Activated naive CD8-positive, alpha-beta T cell treated with anti-CD3 and anti-CD28 coated beads, Interleukin-2, amount 50 U/mL, for 24 hours (primary cell): ENCODE measurements around the gene GFI1B.
A peak's percentile ranks its signal among the peaks of the same experiment; 100 is the strongest.

Experiments used
- ATAC-seq: fragments of 150-1000 bp; cut with Tn5 transposase; one replicate; pipeline ENCODE4 v1.10.0; 2021
- DNase-seq: peaks from one replicate; pipeline ENCODE4 v3.0.0; 2021
- H3K27ac Mint-ChIP-seq: one replicate; pipeline ENCODE4 v1.8.0; 2021; ENCODE audit warnings: mild to moderate bottlenecking, mixed read lengths
- H3K27me3 Mint-ChIP-seq: one replicate; pipeline ENCODE4 v1.8.0; 2021; ENCODE audit warnings: mixed read lengths
- H3K36me3 Mint-ChIP-seq: one replicate; pipeline ENCODE4 v1.8.0; 2021; ENCODE audit warnings: low read depth, mixed read lengths
- H3K4me1 Mint-ChIP-seq: one replicate; pipeline ENCODE4 v1.8.0; 2021; ENCODE audit warnings: mixed read lengths
- H3K4me3 Mint-ChIP-seq: one replicate; pipeline ENCODE4 v1.8.0; 2021; ENCODE audit warnings: mild to moderate bottlenecking, moderate library complexity, mixed read lengths
- H3K9me3 Mint-ChIP-seq: one replicate; pipeline ENCODE4 v1.8.0; 2021; ENCODE audit warnings: mixed read lengths

GFI1B gene

DNA sequence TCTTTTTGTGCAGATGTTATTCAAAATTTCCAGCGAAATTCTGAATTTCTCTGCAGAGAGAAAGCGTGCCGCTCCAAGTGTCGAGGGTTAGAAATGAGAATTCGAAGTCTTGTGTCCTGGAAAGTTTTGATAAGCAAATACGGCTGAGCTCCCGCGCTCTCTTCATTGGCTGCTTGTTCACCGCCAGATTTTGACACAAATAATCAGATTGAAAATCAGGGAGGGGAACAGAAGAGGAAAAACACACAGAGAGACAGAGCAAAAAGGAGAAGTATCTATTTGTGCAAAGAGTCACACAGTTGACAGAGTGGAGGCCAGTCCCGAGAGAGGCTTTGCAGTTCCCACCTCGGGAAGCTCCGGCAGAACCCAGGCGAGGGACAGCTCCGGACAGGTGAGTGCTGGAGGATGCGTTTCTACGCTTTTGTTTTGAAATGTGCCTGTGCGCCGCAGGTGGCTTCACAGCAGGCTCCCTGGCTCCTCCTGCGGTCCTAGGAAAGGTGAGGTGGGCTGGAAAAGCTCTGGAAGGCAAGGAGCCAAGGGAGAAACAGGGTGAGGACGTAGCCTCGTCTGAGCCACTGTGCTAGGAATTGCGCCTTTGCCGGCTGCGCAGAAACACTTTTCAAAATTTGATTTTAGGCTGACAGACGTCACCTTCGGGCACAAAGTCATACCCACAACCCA, at the start of gene GFI1B:
Gene GFI1B, plus strand, starts transcription at position 244 of the 681 bp plus-strand sequence. CDS start 7,985 bp downstream, outside the sequence.
- no peak for ATAC-seq
- H3K27me3 Mint-ChIP-seq, result peaks cover 57% of the 10 kb centered on the region

GRCh38 chr9:132931178-132931735, 47.2 kb upstream of the GFI1B start:
- H3K27me3 Mint-ChIP-seq, result no peaks in the 10 kb centered on the region
- peaks cover 26% of the 10 kb centered on the region for H3K36me3 Mint-ChIP-seq
- H3K4me1 Mint-ChIP-seq, result no peaks in the 10 kb centered on the region
- H3K27ac Mint-ChIP-seq, result no peak overlapping the region
- ATAC-seq (no peak), DNase-seq (no peak)
- H3K4me3 Mint-ChIP-seq, result no peak overlapping the region
- H3K9me3 Mint-ChIP-seq, result no peaks in the 10 kb centered on the region

More for the DNA sequence above, at the start of gene GFI1B:
- no peak within 1 kb of the TSS for H3K27ac Mint-ChIP-seq
- no peak for DNase-seq
- no peaks in the 10 kb centered on the region for H3K36me3 Mint-ChIP-seq
- H3K4me3 Mint-ChIP-seq, result peak within 1 kb of the TSS; percentile 55
- peaks cover 15% of the 10 kb centered on the region for H3K4me1 Mint-ChIP-seq
- H3K9me3 Mint-ChIP-seq, result no peaks in the 10 kb centered on the region

GRCh38 chr9:132935026-132935425, 43.5 kb upstream of the GFI1B start:
- Mint-ChIP-seq H3K36me3 (peaks cover 17% of the 10 kb centered on the region), H3K9me3 (no peaks in the 10 kb centered on the region), H3K27me3 (no peaks in the 10 kb centered on the region), H3K4me1 (no peaks in the 10 kb centered on the region), H3K4me3 (no peak overlapping the region), H3K27ac (no peak overlapping the region)
- ATAC-seq (no peak), DNase-seq (no peak)

- no peak overlapping the region for H3K27ac Mint-ChIP-seq
- no peak for ATAC-seq
- no peak for DNase-seq
- H3K27me3 Mint-ChIP-seq, result no peaks in the 10 kb centered on the region
- no peak overlapping the region for H3K4me3 Mint-ChIP-seq
- peaks cover 5% of the 10 kb centered on the region for H3K36me3 Mint-ChIP-seq
- H3K9me3 Mint-ChIP-seq, result no peaks in the 10 kb centered on the region
- H3K4me1 Mint-ChIP-seq, result peaks cover 3% of the 10 kb centered on the region
These were observed 41.0 kb upstream of the GFI1B start for GRCh38 chr9:132937463-132937901.

- no peak overlapping the region for H3K4me3 Mint-ChIP-seq
- peaks cover 15% of the 10 kb centered on the region for H3K4me1 Mint-ChIP-seq
- DNase-seq (no peak), ATAC-seq (no peak)
- no peaks in the 10 kb centered on the region for H3K9me3 Mint-ChIP-seq
- no peaks in the 10 kb centered on the region for H3K36me3 Mint-ChIP-seq
- H3K27ac Mint-ChIP-seq, result no peak overlapping the region
- H3K27me3 Mint-ChIP-seq, result no peaks in the 10 kb centered on the region
These were observed 39.3 kb upstream of the GFI1B start for GRCh38 chr9:132939169-132939568.

- no peak for ATAC-seq
- H3K36me3 Mint-ChIP-seq, result no peaks in the 10 kb centered on the region
- H3K27me3 Mint-ChIP-seq, result no peaks in the 10 kb centered on the region
- DNase-seq, result no peak
- peaks cover 19% of the 10 kb centered on the region for H3K4me1 Mint-ChIP-seq
- H3K27ac Mint-ChIP-seq, result no peak overlapping the region
- no peaks in the 10 kb centered on the region for H3K9me3 Mint-ChIP-seq
- H3K4me3 Mint-ChIP-seq, result peak overlapping the region; percentile 33
These were observed 35.8 kb upstream of the GFI1B start for GRCh38 chr9:132942541-132943182.

- peak overlapping the region; percentile 92 for H3K4me3 Mint-ChIP-seq
- H3K27ac Mint-ChIP-seq, result peak overlapping the region; percentile 88
- no peaks in the 10 kb centered on the region for H3K36me3 Mint-ChIP-seq
- H3K9me3 Mint-ChIP-seq, result no peaks in the 10 kb centered on the region
- DNase-seq, result no peak
- peaks cover 19% of the 10 kb centered on the region for H3K4me1 Mint-ChIP-seq
- H3K27me3 Mint-ChIP-seq, result no peaks in the 10 kb centered on the region
- no peak for ATAC-seq
These were observed 34.7 kb upstream of the GFI1B start for GRCh38 chr9:132943651-132944293.

- Mint-ChIP-seq H3K27ac (peak within 1 kb of the TSS; percentile 97), H3K27me3 (no peaks in the 10 kb centered on the region), H3K9me3 (no peaks in the 10 kb centered on the region), H3K4me3 (peak within 1 kb of the TSS; percentile 92), H3K4me1 (peaks cover 19% of the 10 kb centered on the region), H3K36me3 (no peaks in the 10 kb centered on the region)
- ATAC-seq (peak; percentile 85), DNase-seq (peak; percentile 99)
These were observed 34.0 kb upstream of the GFI1B start, which contains the start of gene TSC1 for GRCh38 chr9:132944294-132945185. Gene TSC1 (minus strand): TSS chr9:132944616. CDS start chr9:132928872, 15,744 bp downstream.

GRCh38 chr9:132945186-132946130, 33.0 kb upstream of the GFI1B start:
- peak; percentile 2 for ATAC-seq
- DNase-seq, result no peak
- Mint-ChIP-seq H3K4me3 (peak overlapping the region; percentile 92), H3K36me3 (no peaks in the 10 kb centered on the region), H3K9me3 (no peaks in the 10 kb centered on the region), H3K27me3 (no peaks in the 10 kb centered on the region), H3K27ac (peak overlapping the region; percentile 97), H3K4me1 (peaks cover 19% of the 10 kb centered on the region)

- ATAC-seq (no peak), DNase-seq (no peak)
- no peaks in the 10 kb centered on the region for H3K27me3 Mint-ChIP-seq
- no peaks in the 10 kb centered on the region for H3K36me3 Mint-ChIP-seq
- peaks cover 19% of the 10 kb centered on the region for H3K4me1 Mint-ChIP-seq
- no peak overlapping the region for H3K27ac Mint-ChIP-seq
- H3K9me3 Mint-ChIP-seq, result no peaks in the 10 kb centered on the region
- no peak overlapping the region for H3K4me3 Mint-ChIP-seq
These were observed 32.3 kb upstream of the GFI1B start for GRCh38 chr9:132946211-132946610.

DNA sequence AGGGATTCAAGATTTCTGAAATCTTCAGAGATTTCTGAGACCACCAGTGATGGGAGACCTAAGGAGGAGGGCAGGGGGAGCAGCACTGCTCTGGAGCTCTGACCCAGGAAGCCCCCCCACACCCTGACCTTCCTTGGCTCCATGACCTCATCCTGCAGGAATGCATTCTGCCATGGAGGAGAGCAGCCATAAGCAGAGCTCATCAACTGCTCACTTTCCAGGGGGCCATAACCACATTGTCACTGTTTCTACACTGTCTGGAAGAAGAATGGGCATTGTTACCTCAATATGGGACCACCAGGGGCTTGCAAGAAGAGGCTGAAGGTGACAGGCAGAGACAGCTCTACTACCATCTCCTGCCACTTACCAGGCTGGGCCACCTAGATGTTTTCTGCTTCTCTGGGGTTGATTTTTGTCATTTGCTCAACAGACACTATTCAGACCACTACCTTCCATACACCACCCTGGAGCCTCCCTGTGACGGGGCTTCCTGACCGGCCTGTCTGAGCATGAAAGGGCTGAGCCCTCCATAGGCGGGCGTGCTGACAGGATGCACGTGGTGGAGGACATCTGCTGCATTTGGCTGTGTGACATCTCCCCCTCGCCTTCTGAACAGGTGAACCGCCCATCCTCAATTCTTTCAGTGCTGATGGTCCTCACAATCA, 31.7 kb upstream of the GFI1B start:
- no peak overlapping the region for H3K4me3 Mint-ChIP-seq

GRCh38 chr9:132947756-132948155, 30.7 kb upstream of the GFI1B start:
- Mint-ChIP-seq H3K36me3 (no peaks in the 10 kb centered on the region), H3K4me1 (peaks cover 14% of the 10 kb centered on the region), H3K9me3 (no peaks in the 10 kb centered on the region)

More for the DNA sequence above, 31.7 kb upstream of the GFI1B start:
- Mint-ChIP-seq H3K27ac (no peak overlapping the region), H3K36me3 (no peaks in the 10 kb centered on the region), H3K9me3 (no peaks in the 10 kb centered on the region), H3K4me1 (peaks cover 19% of the 10 kb centered on the region), H3K27me3 (no peaks in the 10 kb centered on the region)
- no peak for ATAC-seq
- DNase-seq, result no peak

More at GRCh38 chr9:132947756-132948155, 30.7 kb upstream of the GFI1B start:
- no peak for DNase-seq
- Mint-ChIP-seq H3K27me3 (no peaks in the 10 kb centered on the region), H3K27ac (no peak overlapping the region), H3K4me3 (no peak overlapping the region)
- ATAC-seq, result no peak
